Osteoblast (primary cell): ENCODE results near the gene PGRMC1. TPM values are rescaled to one million over a fixed set of nuclear protein-coding genes. Genes with fewer than 3 reads are reported as not detected.
A peak's percentile ranks its signal among the peaks of the same experiment; 100 is the strongest.
"Not testable (repeated sequence)": the region's sequence is repeated elsewhere in the genome, so short reads cannot be mapped to it uniquely, and the experiment has no call there.

Experiments
- DNase-seq: peaks from one replicate; pipeline ENCODE4 v3.0.0; 2011; ENCODE audit warnings: low spot score, mixed read lengths; ENCODE audit not compliant: insufficient read length; ENCODE audit errors: missing footprints
- H2AFZ ChIP-seq: 2 replicates; pipeline ENCODE4 v1.6.0; 2011; ENCODE audit warnings: mild to moderate bottlenecking, low read length
- H3K27ac ChIP-seq: 2 replicates; pipeline ENCODE4 v1.5.1; 2011; ENCODE audit warnings: mild to moderate bottlenecking, low read depth, low read length, moderate library complexity
- H3K27me3 ChIP-seq: 2 replicates; pipeline ENCODE4 v1.6.0; 2012; ENCODE audit warnings: mild to moderate bottlenecking, control low read depth, inconsistent platforms, low read length, moderate library complexity; ENCODE audit not compliant: insufficient read depth
- H3K36me3 ChIP-seq: 2 replicates; pipeline ENCODE4 v1.5.1; 2011; ENCODE audit warnings: mild to moderate bottlenecking, low read length, control low read depth, moderate library complexity; ENCODE audit not compliant: insufficient read depth
- H3K4me1 ChIP-seq: 2 replicates; pipeline ENCODE4 v1.5.1; 2011; ENCODE audit warnings: mild to moderate bottlenecking, low read length, control low read depth, moderate library complexity; ENCODE audit not compliant: insufficient read depth
- H3K4me2 ChIP-seq: 2 replicates; pipeline ENCODE4 v1.6.0; 2011; ENCODE audit warnings: mild to moderate bottlenecking, low read length; ENCODE audit not compliant: insufficient read depth
- H3K4me3 ChIP-seq: fragments of 200-600 bp; sonication (generic); 3 replicates; pipeline ENCODE4 v1.5.1; 2012; ENCODE audit warnings: mild to moderate bottlenecking, low read length, inconsistent platforms; ENCODE audit not compliant: insufficient read depth
- H3K79me2 ChIP-seq: 2 replicates; pipeline ENCODE4 v1.6.0; 2012; ENCODE audit warnings: mild to moderate bottlenecking, low read length, control low read depth, inconsistent platforms; ENCODE audit not compliant: insufficient read depth
- H3K9me3 ChIP-seq: 2 replicates; pipeline ENCODE4 v1.5.1; 2011; ENCODE audit warnings: low read depth, low read length, control low read depth
- H4K20me1 ChIP-seq: 2 replicates; pipeline ENCODE4 v1.6.0; 2012; ENCODE audit warnings: mild to moderate bottlenecking, low read length, control low read depth; ENCODE audit not compliant: insufficient read depth
- total RNA-seq: library from RNA; depleted of rRNA; stranded (reverse); fragments of >200 nt; gene quantifications from 2 replicates; pipeline ENCODE4 v1.2.3, GENCODE V29; 2012
- TF ChIP-seq, protein P1 (sequence below): IDR thresholded peaks from 2 replicates; pipeline ENCODE4 v1.5.1; 2011; ENCODE audit warnings: mild to moderate bottlenecking, low read depth, low read length, moderate library complexity; ENCODE audit errors: extremely low read depth

Gene PGRMC1
- total RNA-seq, 1 donor: 124 TPM

DNA sequence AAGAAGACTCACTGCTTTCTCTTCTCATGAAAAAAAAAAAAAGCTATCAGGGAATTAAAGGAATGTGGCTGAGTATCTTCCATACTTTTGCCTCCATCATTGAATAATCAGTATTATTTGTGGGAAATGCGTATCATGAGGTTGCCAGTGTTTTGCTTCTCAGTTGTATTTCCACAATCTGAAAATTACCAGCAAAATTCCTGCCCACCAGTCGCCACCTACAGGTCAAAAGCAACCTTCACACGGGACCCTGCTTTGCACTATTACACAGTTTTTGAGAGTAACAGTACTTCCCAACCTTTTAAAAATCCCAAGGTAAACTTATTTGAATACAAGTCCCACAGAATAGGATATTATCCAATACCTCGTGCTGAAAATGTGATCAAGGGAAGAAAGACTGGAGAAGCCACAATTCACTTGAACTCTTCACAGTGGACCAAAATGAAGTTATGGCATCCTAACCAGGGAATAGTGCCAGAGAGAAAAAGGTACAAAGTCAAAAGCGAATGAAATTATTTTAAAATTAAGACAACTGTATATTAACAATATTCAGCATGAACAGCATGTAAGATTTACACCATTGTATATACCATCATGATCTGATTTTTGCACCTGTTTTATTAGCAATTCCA is 30.4 kb downstream of the PGRMC1 start:
- Histone ChIP-seq H3K4me1 (no peaks in the 10 kb centered on the region), H2AFZ (no peak overlapping the region), H3K27me3 (peaks cover 17% of the 10 kb centered on the region), H3K36me3 (no peaks in the 10 kb centered on the region), H3K9me3 (no peaks in the 10 kb centered on the region), H3K4me2 (no peak overlapping the region), H4K20me1 (no peaks in the 10 kb centered on the region), H3K79me2 (no peaks in the 10 kb centered on the region), H3K27ac (no peak overlapping the region), H3K4me3 (no peak overlapping the region)
- TF ChIP-seq, protein P1, sequence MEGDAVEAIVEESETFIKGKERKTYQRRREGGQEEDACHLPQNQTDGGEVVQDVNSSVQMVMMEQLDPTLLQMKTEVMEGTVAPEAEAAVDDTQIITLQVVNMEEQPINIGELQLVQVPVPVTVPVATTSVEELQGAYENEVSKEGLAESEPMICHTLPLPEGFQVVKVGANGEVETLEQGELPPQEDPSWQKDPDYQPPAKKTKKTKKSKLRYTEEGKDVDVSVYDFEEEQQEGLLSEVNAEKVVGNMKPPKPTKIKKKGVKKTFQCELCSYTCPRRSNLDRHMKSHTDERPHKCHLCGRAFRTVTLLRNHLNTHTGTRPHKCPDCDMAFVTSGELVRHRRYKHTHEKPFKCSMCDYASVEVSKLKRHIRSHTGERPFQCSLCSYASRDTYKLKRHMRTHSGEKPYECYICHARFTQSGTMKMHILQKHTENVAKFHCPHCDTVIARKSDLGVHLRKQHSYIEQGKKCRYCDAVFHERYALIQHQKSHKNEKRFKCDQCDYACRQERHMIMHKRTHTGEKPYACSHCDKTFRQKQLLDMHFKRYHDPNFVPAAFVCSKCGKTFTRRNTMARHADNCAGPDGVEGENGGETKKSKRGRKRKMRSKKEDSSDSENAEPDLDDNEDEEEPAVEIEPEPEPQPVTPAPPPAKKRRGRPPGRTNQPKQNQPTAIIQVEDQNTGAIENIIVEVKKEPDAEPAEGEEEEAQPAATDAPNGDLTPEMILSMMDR: peak; percentile 82
- DNase-seq: no peak

- H3K36me3 ChIP-seq, DNase-seq, H3K79me2 ChIP-seq, H3K4me2 ChIP-seq, H4K20me1 ChIP-seq, H3K27ac ChIP-seq, H3K4me3 ChIP-seq, H2AFZ ChIP-seq, H3K4me1 ChIP-seq, H3K9me3 ChIP-seq: not testable (repeated sequence)
- H3K27me3 ChIP-seq: peaks cover 13% of the 10 kb centered on the region
These were observed 31.0 kb downstream of the PGRMC1 start for GRCh38 chrX:119267115-119267514.

DNA sequence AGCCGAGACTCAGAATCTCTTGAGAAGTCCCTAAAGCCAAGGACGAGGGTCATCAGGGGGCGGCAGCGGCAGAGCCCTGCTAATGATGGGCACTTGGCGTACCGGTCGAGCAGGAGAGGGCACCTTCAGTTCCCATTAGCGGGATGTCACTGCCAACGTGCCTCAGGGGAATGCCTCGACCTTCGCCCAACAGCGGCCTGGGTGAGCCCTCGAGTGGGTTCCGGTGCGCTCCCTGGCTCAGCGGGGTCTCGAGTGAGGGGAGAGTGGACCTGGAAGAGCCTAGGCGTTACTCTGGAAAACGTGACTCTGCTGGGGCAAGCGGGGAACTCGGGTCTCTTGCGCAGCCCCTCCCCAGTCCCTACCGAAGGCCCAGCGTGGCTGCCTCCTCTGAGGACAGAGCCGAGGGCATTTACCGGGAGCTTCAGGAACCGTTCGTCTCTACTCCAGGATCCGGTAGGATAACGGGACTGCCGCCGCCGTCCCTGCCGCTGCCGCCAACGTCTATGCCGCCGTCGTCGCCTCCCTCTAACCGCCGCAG is 36.9 kb downstream of the PGRMC1 start:
- TF ChIP-seq, protein P1: no peak
- no peak for DNase-seq
- Histone ChIP-seq H3K79me2 (no peaks in the 10 kb centered on the region), H3K9me3 (no peaks in the 10 kb centered on the region), H3K36me3 (no peaks in the 10 kb centered on the region), H3K4me3 (no peak overlapping the region), H3K27ac (no peak overlapping the region), H3K4me2 (no peak overlapping the region), H3K4me1 (no peaks in the 10 kb centered on the region), H4K20me1 (no peaks in the 10 kb centered on the region), H3K27me3 (peaks cover 7% of the 10 kb centered on the region), H2AFZ (no peak overlapping the region)

- DNase-seq: peak; percentile 63
- H3K9me3 ChIP-seq: no peaks in the 10 kb centered on the region
- TF ChIP-seq, protein P1: no peak
- H3K4me2 ChIP-seq: no peak overlapping the region
- H3K36me3 ChIP-seq: no peaks in the 10 kb centered on the region
- H3K79me2 ChIP-seq: no peaks in the 10 kb centered on the region
- H3K27me3 ChIP-seq: peaks cover 7% of the 10 kb centered on the region
- H3K4me1 ChIP-seq: no peaks in the 10 kb centered on the region
- H4K20me1 ChIP-seq: no peaks in the 10 kb centered on the region
- peak overlapping the region; percentile 10 for H2AFZ ChIP-seq
- no peak overlapping the region for H3K4me3 ChIP-seq
- no peak overlapping the region for H3K27ac ChIP-seq
These were observed 37.5 kb downstream of the PGRMC1 start for GRCh38 chrX:119273420-119274192.

- not testable (repeated sequence) for H3K4me1 ChIP-seq, H3K4me3 ChIP-seq, H2AFZ ChIP-seq, H4K20me1 ChIP-seq, H3K4me2 ChIP-seq, H3K79me2 ChIP-seq, H3K36me3 ChIP-seq, DNase-seq, H3K27me3 ChIP-seq, H3K27ac ChIP-seq, H3K9me3 ChIP-seq
These were observed 46.3 kb downstream of the PGRMC1 start for GRCh38 chrX:119282347-119282746.
